GM12801 (cell line): Measurements from ENCODE around the gene HACE1.

Experiments
- CTCF ChIP-seq: IDR thresholded peaks from one replicate; pipeline ENCODE4 v1.5.1; 2011; ENCODE audit warnings: control low read depth; ENCODE audit not compliant: insufficient read length; ENCODE audit errors: extremely low read depth

HACE1 gene

GRCh38 chr6:104711371-104711770, 148.3 kb downstream of the HACE1 start:
- TF ChIP-seq CTCF, result no peak

DNA sequence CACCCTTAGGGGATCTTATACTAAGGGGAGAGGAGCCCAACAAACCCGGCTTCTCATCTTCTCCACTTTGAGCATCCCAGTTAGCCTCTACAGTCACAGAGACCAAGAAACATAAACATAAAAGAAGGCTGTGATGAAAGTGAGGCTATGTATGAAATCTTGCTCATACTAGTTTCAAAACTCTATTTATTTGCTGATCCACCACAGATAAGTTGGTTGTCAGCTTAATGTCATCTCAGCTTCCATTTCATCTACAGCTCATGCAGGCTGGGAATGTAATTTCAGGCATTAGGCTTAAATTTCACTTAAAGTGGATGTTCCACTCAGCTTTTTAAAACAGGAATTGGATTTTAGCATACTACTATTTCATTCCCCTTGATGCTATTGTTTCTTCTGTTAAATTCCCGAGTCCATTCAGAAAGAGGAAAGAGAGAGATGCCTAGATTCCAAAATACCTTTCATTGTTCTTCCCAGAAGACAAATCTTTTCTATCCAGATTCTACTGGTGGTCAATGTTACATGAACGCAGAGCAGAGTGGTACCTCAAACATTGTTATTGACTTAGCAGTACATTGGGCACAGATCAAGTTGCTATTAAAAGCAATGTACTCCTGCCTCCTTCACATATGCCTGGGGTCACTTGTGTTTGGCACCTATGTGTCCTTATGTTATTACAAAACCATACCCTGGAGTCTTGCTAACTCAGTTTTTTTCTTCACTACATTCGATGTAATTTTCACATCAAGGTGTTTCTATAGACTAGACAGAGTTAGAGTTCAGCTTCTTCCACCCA, 149.0 kb downstream of the HACE1 start:
- no peak for TF ChIP-seq CTCF

- no peak for TF ChIP-seq CTCF
Measured at GRCh38 chr6:104705916-104706442, 153.7 kb downstream of the HACE1 start.

GRCh38 chr6:104705095-104705707, 154.5 kb downstream of the HACE1 start:
- no peak for TF ChIP-seq CTCF

DNA sequence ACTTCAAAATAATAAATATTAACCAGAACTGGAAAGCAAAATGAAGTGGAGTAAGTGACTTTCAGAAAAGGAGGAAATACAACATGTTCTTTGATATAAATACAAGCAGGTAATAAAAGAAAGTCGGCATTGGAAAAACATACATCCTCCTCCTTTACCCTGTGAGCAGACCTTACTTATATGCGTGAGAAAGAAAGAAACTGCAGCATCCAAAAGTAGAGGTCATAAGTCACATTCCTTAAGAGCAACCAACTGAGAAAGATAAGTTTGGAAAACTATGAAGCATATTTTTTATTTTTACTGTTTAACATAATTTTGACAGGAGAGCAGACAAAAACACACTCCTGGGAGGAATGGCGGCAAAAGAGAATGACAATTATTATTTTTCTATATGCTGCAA, 155.5 kb downstream of the HACE1 start:
- no peak for TF ChIP-seq CTCF

GRCh38 chr6:104702126-104702841, 157.4 kb downstream of the HACE1 start:
- no peak for TF ChIP-seq CTCF
